ENCODE results near the gene ADO.

- TF ChIP-seq GATA2 (IDR thresholded peaks at IDR 0.05; ENCODE audit: low read depth, low read length) (no peak), GATA3 (IDR thresholded peaks at IDR 0.05; ENCODE audit: low read depth, low read length) (no peak)
Measured at GRCh38 chr10:62755662-62756653, 48.6 kb upstream of the ADO start.
